NCI-H226 (cell line): ENCODE results near the gene PLPP4.

Experiments
- DNase-seq: peaks from one replicate; pipeline ENCODE4 v3.0.0-alpha.2; 2015

The PLPP4 gene

DNA sequence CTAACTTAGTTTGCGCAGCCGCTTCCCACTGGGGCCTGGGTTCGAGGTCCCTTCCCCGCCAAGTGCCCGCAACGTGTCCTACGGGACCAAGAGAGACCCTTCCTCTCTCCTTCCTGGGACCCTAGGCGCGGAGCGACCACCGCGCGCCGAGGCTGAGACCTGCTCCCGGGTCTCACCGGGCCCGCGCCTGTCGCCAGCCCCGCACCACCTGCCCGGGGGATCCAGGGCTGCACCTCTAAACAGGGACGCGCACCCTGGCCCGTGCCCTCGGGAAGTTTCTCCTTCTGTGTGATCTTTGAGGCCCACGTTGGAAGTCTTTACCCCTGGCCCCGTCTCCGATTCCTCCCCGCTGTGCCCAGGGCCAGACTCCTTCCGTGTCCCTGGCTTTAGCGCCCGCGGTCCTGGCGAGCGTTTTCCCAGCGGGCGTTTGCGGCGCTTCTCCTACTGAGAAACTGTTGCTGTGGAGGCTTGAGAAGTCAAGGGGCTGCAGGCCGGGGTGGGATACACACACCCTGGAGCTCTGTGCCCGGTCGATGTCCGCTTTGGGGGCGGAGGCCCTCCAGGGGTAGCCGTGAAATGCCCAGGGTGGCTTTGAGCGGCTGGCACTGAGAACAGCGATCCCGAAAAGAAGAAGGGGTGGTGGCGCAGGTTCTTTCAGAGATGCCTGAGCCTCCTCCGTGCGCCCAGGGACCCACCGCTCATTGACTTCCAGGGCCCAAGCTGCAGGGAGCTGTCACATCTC is 575 bp downstream of the PLPP4 start:
- no peak for DNase-seq

DNA sequence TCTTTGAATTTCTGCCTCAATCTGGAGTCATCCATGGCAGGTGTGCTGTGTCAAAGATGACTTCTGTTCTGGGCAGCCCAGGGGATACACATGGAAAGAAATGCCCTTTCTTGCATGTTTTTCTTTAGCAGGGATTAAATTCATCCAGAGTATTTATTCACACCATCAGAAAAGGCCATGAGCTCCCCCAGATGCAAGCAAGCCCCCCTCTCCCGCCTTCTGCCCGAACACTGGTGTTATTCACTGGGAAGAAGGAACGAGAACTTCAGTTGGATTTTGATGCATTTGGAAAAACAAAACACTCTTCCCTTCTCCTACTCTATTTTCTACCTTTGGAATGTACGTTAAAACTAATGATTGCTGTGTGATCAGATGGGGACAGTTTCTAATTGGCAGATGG is 1.4 kb downstream of the PLPP4 start:
- no peak for DNase-seq

DNA sequence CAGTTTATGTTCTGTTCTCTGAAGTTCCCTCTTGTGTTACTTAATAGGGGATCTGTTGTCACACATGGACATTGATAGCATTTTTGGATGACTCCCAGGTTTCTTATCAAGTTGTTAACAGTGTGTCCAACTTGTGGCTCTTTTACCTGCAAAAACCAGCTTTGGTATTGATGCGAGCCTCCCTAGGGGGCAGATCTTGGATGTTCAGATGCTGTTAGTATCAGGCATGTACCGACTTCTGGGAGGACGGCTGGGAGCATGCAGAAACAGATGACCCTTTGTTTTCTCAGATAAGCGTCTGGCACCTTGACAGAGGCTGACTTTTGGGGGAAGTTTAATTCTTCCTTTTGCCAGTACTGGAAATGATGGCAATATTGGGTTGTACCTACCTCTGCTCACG is 2.2 kb downstream of the PLPP4 start:
- no peak for DNase-seq

DNA sequence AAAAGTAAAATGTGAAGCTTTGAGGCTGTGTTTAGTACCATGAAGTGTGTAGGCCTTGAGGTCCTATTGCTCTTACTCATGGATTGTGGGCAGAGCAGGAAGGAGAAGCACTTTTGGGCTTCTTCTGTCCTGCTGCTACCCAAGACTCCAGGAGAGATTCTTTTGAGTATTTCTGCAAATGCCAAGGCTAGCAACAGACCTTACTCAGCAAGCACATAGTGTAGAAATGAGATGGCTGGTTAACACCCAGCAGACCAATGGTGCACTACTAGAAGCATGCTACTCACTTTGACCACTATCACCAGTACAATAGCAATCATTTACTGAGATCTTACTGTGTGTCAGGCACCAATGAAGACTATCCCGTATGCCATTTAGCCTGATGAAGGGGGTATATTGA is 3.2 kb downstream of the PLPP4 start:
- no peak for DNase-seq

DNA sequence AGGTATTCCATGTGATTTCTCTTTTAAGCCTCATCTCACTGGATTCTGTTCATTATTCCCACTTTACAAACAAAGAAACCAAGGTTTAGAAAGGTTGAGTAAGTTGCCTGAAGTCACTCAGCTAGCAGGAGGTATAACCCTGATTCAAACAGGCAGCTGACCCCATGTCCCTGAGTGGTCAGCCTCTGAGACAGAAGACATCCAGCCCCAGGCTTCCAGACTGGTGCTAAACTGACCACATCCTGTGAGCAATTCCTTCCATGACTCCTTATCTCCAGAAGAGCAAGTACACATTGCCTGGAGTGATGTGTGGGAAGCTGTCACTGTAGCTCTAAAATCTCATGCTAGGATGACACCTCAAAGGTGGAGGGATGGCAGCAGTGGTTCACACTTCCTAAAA is 3.7 kb downstream of the PLPP4 start:
- peak; percentile 90 for DNase-seq

DNA sequence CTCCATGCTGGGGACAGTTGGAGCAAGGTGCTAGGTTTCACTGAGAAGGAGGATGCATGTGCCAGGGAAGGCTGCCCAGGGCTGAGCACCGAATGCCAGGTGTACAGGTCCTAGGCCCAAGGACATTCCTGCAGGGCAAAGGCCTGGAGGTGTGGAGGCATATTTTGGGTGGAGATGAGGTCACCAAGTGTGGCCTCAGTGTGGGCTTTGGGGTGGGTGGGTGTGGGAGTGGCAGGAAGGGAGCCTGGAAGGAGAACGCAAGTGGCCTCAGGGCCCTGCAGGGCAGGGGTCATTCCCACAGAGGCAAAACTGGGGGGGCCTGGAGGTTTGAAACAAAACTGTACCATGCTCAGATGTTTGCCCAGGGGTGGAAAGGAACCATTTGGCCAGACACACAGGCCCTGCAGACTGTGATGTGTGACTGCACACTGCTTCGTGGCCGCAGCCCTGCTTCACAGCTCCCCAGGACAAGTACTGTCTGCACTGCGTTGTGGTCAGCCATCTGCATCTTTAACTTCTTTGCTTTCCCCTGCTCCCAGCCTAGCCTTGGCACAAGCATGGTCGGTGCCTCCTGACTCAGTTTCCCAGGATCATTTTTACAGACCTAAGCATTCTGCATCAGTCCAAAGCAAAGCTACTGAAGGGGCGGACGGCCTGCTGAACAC is 5.1 kb downstream of the PLPP4 start:
- no peak for DNase-seq

DNA sequence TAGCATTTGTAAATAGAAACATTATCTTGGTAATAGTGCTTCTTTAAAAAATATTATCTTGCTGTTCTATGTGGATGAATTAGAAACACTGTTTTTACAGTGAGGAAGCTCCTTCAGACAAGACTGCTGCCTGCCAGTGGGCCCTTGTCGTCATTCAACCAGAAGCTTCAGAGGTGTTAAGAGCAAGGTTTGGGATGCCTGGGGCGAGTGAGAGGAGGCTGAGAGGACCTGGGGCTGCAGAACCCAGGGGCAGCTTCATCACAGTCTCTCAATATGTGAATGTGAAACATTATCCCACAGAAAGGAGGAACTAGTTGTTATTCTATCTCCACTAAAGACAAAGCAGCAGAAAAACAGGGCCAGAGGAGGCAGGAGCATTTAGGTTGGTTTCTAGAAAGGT is 8.1 kb downstream of the PLPP4 start:
- DNase-seq = no peak

DNA sequence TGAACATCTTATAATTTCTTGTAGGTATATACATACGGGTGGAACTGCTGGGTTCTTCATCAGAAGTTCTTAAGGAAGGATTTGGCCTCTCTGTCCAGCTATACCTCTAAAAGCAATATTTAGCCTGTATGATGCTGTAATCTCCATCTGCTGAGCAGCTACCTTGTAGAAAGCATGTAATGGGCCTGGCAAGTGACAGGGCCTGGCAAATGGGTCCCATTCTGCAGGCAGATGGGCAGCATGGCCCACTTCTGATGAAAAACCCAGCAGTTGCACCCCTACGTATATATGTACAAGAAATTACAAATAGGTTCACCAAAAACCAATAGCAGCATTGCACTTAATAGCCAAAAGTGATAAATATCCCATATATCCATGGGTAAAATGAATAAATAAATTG is 9.0 kb downstream of the PLPP4 start:
- DNase-seq = no peak

DNA sequence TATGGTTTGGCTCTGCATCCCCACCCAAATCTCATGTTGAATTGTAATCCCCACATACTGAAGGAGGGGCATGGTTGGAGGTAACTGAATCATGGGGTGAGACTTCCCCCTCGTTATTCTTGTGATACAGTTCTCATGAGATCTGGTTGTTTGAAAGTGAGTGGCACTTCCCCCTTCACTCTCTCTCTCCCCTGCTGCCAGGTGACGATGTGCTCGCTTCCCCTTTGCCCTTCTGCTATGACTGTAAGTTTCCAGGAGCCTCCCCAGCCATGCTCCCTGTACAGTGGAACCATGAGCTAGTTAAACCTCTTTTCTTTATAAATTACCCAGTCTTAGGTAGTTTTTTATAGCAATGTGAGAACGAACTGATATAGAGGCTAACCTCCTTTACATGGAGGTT is 16.6 kb downstream of the PLPP4 start:
- no peak for DNase-seq

DNA sequence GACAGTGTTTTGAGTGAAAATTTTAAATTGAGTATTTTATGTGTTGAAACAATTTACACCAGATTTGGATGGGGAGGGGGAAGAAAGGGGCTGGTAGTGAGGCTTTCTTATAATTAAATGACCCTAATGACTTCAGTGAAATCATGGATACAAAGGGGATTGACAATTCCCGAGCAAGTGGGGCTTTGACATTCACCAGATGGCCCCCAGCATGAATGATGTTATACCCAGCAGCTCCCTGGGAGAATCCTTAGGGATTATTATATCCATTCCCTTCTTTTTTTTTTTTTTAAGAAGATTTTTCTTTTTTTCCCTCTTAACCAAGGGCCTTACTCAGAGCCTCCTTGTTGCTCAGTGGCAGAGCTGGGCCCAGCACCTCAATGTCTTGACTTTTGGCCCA is 17.9 kb downstream of the PLPP4 start:
- DNase-seq = no peak

DNA sequence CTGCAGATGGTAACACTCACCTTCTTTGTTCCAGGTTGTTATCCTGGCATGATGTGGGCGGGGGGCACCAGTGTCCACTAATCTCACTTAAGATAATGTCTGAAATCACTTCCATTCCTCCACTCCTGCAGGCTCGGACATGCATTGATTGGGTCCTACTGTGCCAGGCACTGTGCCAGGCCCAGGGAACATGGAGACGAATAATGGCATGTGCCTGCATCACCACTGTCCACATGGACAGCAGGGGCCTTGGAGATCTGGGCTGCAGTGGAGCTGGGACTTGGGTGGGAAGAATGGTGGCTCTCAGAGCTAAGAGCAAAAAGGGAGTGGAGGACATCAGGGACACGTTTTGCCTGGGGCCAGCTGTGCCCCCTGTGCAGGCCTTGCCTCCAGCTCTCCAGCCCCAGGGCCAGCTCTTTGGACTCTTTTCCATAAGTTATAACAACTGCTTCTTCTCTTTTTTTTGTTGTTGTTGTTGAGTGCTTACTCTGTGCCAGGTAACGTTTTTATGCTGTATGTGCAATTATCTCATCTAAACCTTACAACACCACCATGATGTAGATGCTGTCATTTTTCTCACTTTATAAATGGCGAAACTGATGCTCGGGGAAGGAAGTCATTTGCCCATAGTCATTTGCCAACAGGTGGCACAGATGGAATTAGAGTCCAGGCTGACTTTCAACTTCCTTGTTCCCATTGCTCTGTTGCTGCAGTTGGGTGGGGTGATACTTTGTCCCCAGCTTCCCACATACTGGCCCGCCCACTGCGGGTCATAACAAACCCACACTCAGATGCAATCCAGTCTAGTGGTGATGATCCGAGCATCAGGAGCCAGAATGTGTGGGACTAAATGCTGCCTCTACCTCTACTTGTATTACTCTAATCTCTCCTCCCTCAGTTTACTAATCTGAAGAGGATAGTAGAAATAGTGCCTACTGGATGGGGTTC is 19.1 kb downstream of the PLPP4 start:
- DNase-seq = no peak

DNA sequence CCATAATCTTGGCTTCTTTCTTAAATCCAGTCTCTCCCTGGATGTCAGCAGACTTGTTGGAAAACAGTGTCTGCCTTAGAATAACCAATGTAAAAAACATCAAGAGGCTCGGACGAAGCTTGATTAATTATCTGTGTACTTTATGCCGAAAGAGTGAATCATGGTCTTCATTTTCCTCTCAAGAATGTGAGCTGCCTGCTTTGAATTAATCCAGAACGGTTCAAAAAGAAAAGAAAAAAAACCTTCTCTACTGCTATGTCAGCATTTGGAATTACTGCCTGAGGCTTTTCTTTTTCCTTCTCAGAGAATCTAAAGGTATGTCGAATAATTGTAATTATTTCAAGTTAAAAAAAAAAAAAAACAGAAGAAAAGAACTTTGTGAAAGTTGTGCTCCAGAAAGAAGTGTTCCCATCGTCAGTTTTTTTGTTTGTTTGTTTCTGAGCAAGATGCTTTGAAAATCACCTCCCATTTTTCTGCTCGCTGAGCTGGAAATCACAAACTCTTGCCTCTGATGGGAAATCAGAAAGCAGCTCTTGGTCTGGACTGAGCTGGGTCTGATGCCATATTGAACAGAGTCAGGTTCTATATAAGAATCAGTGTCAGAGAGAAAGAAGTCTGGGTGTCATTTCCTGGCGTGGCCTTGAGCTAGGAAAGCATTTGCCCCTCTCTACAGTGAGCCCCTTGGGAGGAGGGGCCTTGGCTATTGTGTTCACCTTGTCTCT is 20.2 kb downstream of the PLPP4 start:
- DNase-seq = no peak

DNA sequence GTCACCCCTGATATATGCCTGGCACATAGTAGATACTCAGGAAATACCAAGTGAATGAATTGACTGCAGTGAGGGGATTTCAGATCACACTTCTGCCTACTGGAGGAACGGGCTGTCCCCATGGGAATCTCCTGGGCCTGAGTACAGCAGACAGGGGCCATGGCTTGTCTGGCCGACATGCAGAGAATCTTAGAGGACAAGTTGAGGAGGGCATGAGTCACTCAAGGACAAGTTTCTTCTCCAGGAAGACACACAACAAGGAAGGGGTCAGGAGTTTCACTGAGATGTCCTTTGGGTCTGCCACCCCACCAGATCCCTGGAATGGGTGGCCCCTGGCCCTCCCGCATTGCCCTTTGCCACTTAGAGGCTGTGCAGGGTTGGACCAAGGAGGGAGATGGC is 20.7 kb downstream of the PLPP4 start:
- DNase-seq = no peak

DNA sequence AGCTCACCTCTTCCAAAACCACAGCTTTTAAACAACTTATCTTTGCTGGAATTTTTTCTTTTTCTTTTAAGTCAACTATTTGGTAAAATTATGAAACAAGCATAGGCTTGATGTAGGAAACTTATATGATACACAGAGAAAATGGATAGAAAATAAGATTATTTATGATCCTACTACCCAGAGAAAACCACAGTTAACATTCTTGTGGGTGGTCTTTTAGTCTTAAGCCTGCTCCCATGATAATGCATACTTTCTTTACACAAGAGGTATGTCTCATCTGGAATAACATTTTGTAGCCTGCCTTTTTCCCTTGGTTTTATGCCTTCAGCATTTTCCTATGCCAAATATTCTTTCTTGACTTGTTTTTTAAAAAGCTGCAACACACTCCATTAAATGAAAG is 21.4 kb downstream of the PLPP4 start:
- DNase-seq = no peak

DNA sequence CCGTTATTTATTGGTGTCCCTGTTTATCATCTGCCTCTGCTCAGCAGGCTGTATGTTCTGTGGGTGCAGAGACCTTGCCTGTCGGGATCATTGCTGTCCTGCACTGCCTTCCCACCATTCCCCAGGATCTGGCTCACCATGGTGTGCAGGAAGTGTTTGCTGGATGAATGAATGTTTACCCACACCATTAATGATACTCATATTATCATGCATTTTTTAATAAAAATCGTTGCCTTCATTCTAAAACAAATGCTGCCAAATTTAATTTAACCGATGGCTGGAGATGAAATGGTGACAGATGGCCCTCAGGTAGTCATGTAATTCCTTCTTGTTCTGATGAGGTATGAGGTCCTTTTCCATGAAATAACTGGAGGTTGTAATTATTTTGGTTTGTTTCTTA is 22.5 kb downstream of the PLPP4 start:
- DNase-seq = no peak

DNA sequence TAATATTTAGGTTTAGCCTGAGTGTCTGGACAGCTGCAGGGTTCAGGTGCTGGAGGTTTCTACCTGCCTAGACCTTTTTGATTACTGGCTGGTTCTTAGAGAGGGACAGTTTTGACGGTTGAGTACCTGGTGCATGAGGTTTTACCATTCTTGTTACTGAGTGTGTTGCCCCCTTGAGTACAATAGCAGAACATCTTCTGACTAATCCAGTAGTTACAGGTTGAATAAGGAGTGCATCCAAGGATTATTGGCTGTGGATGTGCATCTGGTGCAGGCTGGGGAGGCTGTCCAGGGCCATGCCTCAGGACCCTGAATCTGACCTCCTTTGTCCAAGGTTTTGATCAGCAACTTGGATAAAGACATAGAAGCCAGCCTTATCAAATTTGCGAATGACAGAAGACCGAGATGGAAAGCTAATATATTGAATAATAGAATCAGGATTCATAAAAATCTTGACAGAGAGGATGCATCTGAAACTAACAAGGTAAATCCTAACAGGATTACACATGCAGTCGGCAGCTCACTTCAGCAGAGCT is 23.1 kb downstream of the PLPP4 start:
- DNase-seq = no peak

DNA sequence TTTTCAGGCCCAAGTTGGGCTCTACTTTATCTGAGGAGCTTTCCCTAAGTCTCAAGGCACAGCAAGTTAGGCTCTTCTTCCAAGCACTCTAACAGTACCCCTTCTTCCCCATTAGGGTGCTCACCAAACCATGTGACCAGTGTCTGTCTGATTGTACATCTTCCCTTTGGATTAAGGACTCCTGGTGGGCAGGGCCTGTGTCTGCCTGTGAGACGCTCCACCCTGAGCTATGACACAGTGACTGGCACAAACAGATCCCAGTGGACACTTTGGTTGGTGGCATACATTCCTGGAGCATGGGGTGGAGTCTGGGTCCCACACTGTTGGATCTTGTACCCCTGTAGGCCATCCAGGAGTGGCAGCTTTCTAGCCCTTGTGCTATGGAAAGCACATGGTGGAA is 23.8 kb downstream of the PLPP4 start:
- no peak for DNase-seq

DNA sequence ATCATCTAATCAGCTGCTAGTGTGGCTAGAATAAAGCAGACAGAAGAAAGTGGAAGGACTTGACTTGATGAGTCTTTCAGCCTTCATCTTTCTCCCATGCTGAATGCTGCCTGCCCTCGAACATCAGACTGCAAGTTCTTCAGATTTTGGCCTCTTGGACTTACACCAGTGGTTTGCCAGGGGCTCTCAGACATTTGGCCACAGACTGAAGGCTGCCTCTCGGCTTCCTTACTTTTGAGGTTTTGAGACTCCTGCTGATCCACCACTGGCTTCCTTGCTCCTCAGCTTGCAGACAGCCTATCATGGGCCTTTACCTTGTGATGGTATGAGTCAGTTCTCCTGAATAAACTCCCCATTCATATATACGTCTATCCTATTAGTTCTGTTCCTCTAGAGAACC is 26.0 kb downstream of the PLPP4 start:
- DNase-seq = no peak

DNA sequence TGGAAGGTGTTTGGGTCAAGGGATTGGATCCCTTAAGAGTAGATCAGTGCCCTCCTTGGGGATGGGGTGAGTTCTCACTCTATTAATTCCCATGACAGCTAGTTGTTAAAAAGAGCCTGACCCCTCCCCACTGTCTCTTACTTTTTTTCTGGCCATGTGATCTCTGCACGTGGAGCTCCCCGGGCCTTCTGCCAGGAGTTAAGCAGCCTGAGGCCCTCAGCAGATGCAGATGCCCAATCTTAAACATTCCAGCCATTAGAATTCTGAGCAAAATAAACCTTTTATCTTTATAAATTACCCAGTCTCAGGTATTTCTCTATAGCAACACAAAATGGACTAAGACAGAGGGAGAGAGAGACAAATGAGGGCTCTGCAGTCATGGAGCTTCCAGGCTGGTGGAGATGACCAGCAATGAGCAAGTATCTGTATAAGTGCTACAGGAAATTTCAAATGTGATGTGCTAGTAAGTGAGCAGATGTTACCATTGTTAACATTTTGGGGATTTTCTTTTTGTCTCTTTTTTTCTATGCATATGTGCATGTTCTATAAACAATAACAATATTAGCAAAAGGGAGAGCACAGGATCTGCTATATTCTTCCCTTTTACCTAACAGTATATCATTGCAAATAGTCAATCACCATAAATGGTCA is 26.7 kb downstream of the PLPP4 start:
- no peak for DNase-seq

DNA sequence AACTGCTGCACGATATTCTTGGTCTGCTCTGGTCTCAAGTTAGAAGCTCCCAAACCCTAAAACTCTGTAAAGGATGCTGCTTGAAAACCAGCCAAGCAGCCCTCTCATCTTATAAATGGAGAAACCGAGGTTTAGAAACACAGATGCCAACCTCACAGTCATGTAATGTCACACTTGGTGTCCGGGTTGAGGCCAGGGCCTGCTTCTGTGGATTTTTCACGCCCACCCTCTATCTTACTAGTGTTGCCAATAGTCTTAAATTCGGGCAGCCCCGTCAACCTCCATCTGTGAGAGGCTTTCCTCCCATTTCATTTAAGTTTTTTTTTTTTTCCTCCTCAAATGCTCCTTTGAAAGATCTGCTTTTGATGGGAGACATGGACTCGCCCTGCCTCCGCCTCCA is 28.9 kb downstream of the PLPP4 start:
- DNase-seq = no peak

DNA sequence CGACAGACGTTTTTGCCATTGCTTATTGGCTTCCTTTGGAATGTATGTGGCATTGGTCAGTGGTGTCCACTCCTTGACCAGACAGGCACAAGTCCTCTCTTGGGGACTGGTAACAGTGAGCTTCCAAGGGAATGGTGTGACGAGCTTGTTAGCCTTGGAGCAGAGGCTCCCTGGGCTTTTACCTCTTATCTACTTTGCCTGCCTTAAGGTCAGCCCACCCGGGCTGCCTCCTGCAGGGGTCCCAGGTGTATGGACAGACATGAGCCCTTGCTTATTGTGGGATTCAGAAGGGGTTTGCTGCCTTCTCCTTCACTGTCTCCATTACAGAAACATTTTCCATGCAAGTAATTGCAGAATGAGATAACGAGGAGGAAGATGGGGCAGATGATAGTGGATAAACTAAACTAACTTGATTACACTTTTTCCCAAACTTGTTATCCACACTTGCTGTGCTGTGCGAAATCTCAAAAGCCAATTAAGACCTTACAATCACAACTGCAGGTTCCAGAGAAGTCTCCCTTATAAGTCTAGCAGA is 29.7 kb downstream of the PLPP4 start:
- no peak for DNase-seq

DNA sequence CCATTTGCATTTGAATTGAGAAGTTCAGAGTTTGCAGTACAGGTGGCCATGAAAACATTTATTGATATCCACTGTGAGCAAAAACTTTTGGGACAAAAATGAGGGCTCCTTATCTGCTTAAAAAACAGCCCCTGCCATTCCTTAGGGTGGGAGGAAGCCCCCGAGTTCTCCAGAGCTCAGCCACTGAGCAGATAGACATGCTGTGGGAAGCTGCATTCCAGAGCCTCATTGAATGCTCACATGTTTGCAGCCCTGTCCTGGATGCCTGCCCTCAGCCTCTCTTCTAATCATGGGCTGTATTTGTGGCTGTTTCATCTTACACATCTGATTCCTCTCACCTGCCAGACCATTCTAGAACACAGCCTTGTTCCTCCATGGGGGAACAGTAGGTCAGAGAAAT is 33.3 kb downstream of the PLPP4 start:
- no peak for DNase-seq
